OCI-LY7 (cell line): ENCODE measurements around the gene MFAP2. TPM values are rescaled to one million over a fixed set of nuclear protein-coding genes. Genes with fewer than 3 reads are reported as not detected.
A peak's percentile ranks its signal among the peaks of the same experiment; 100 is the strongest.

Source experiments
- BruUV-seq: library from RNA; stranded (reverse); fragments of 400-500 nt; replicated peaks from 2 replicates; lab custom pipeline; 2021; lab: Mats Ljungman, UMichigan
- CTCF ChIA-PET: fragments of 300-600 bp; sonication (Branson Sonifier 250); formaldehyde crosslinking; loops from one replicate; lab custom pipeline; 2022; ENCODE audit warnings: antibody characterized with exemption; ENCODE audit not compliant: unreplicated experiment; lab: Charles Lee
- POLR2A ChIA-PET: fragments of 300-600 bp; sonication (Branson Sonifier 250); formaldehyde crosslinking; loops from one replicate; lab custom pipeline; 2022; ENCODE audit warnings: antibody characterized with exemption; lab: Charles Lee
- DNase-seq: peaks from one replicate; pipeline ENCODE4 v3.0.0-alpha.2; 2015; ENCODE audit warnings: low spot score
- H2AFZ ChIP-seq: fragments of 200-600 bp; sonication (generic), shearing (Covaris generic); 2 replicates; pipeline ENCODE4 v1.6.1; 2014; ENCODE audit warnings: mild to moderate bottlenecking, antibody characterized with exemption, low read length, moderate library complexity
- H3K27ac ChIP-seq: fragments of 200-600 bp; sonication (generic); 2 replicates; pipeline ENCODE4 v1.5.1; 2014; ENCODE audit warnings: mixed run types, low read depth, mild to moderate bottlenecking, moderate library complexity, low read length, inconsistent platforms; ENCODE audit not compliant: poor library complexity, severe bottlenecking
- H3K36me3 ChIP-seq: fragments of 200-600 bp; sonication (generic); 2 replicates; pipeline ENCODE4 v1.6.1; 2014; ENCODE audit warnings: mild to moderate bottlenecking, antibody characterized with exemption, low read length, moderate library complexity, mixed read lengths; ENCODE audit not compliant: insufficient read depth
- H3K4me1 ChIP-seq: fragments of 200-600 bp; sonication (generic); 2 replicates; pipeline ENCODE4 v1.5.1; 2014; ENCODE audit warnings: mild to moderate bottlenecking, low read length; ENCODE audit not compliant: insufficient read depth, poor library complexity, severe bottlenecking
- H3K4me2 ChIP-seq: fragments of 200-600 bp; sonication (generic); 2 replicates; pipeline ENCODE4 v1.6.1; 2014; ENCODE audit warnings: mild to moderate bottlenecking, low read length
- H3K4me3 ChIP-seq: fragments of 200-600 bp; sonication (generic); 2 replicates; pipeline ENCODE4 v1.5.1; 2014; ENCODE audit warnings: mild to moderate bottlenecking, low read depth, low read length; ENCODE audit not compliant: poor library complexity, severe bottlenecking
- H3K79me2 ChIP-seq: fragments of 200-600 bp; sonication (generic); 2 replicates; pipeline ENCODE4 v1.6.1; 2016; ENCODE audit warnings: low read depth, mild to moderate bottlenecking, low read length, moderate library complexity, mixed read lengths; ENCODE audit not compliant: insufficient read depth
- H3K9me2 ChIP-seq: fragments of 200-600 bp; sonication (generic); 2 replicates; pipeline ENCODE4 v1.6.1; 2016; ENCODE audit warnings: mild to moderate bottlenecking, low read length, mixed read lengths; ENCODE audit not compliant: insufficient read depth
- H3K9me3 ChIP-seq: fragments of 200-600 bp; sonication (generic); 2 replicates; pipeline ENCODE4 v1.6.1; 2014; ENCODE audit warnings: mild to moderate bottlenecking, mixed run types, low read length, mixed read lengths
- H4K20me1 ChIP-seq: fragments of 200-600 bp; sonication (generic); 2 replicates; pipeline ENCODE4 v1.6.1; 2014; ENCODE audit warnings: mild to moderate bottlenecking, antibody characterized with exemption, low read length, moderate library complexity, mixed read lengths; ENCODE audit not compliant: insufficient read depth
- CTCF ChIP-seq: fragments of 200-600 bp; sonication (generic); conservative IDR thresholded peaks from 2 replicates; pipeline ENCODE4 v1.5.1; 2014; ENCODE audit warnings: mild to moderate bottlenecking, antibody characterized with exemption, low read length, moderate library complexity, mixed read lengths
- EZH2phosphoT487 ChIP-seq: fragments of 200-600 bp; sonication (generic); IDR thresholded peaks from 2 replicates; pipeline ENCODE4 v1.6.1; 2018; ENCODE audit warnings: low read depth, borderline replicate concordance, mild to moderate bottlenecking, mixed run types, antibody characterized with exemption, low read length, moderate library complexity, mixed read lengths
- intact Hi-C: fragments of 100-400 bp; cut with micrococcal nuclease; formaldehyde crosslinking; loops from one replicate; pipeline ENCODE4 v1.10.0; 2022; ENCODE audit not compliant: unreplicated experiment
- total RNA-seq, 2 experiments: library from RNA; depleted of rRNA in 1 of 2; stranded (reverse); fragments of >200 nt in 1 of 2; shearing (Covaris generic) in 1 of 2; gene quantifications; 2 replicates each; pipeline ENCODE4 v1.2.3, GENCODE V29; 2014 to 2022

The MFAP2 gene
- total RNA-seq, 2 experiments from 2014 or later: not detected

- BruUV-seq: no TSS peak
- intact Hi-C loops: no loop called here
- no peak overlapping the region for H3K4me2 ChIP-seq
- no peaks in the 10 kb centered on the region for H4K20me1 ChIP-seq
- H3K79me2 ChIP-seq: no peaks in the 10 kb centered on the region
- no peak for DNase-seq
- no peaks in the 10 kb centered on the region for H3K9me3 ChIP-seq
- POLR2A ChIA-PET: no interaction called here
- H3K4me3 ChIP-seq: no peak overlapping the region
- no peaks in the 10 kb centered on the region for H3K9me2 ChIP-seq
- CTCF ChIA-PET: no interaction called here
- TF ChIP-seq EZH2phosphoT487 (no peak), CTCF (0 out of 2 replicates have a peak, but pooled peaks have one; percentile 13)
- no peak overlapping the region for H3K27ac ChIP-seq
- H2AFZ ChIP-seq: no peak overlapping the region
- peaks cover 16% of the 10 kb centered on the region for H3K36me3 ChIP-seq
- peaks cover 8% of the 10 kb centered on the region for H3K4me1 ChIP-seq
Measured at GRCh38 chr1:17004466-17005364, 24.3 kb upstream of the MFAP2 start.

- Histone ChIP-seq H3K9me3 (no peaks in the 10 kb centered on the region), H3K79me2 (no peaks in the 10 kb centered on the region), H2AFZ (no peak overlapping the region), H3K4me3 (no peak overlapping the region), H3K27ac (no peak overlapping the region), H3K9me2 (no peaks in the 10 kb centered on the region), H4K20me1 (no peaks in the 10 kb centered on the region), H3K36me3 (peaks cover 18% of the 10 kb centered on the region), H3K4me1 (no peaks in the 10 kb centered on the region), H3K4me2 (no peak overlapping the region)
- CTCF ChIA-PET: interaction anchor here (0.6 kb wide), 1 partner anchor 15 kb away, joined by 3 read pairs; no protein-coding TSS in a partner anchor
- BruUV-seq: no TSS peak
- TF ChIP-seq CTCF (no peak), EZH2phosphoT487 (no peak)
- POLR2A ChIA-PET: no interaction called here
- intact Hi-C loops: no loop called here
- no peak for DNase-seq
Measured at GRCh38 chr1:17002524-17002902, 22.1 kb upstream of the MFAP2 start.
